ENCODE results near the gene ETNK2.
A peak's percentile ranks its signal among the peaks of the same experiment; 100 is the strongest.

GRCh38 chr1:204150702-204151551 lies 917 bp downstream of the ETNK2 start:
- no peak for TF ChIP-seq CTCF (IDR thresholded peaks at IDR 0.05; ENCODE audit: control extremely low read depth in 1 of 3, insufficient read depth in 1 of 3, low read depth in 1 of 3, low read length in 3 of 3)
- TF ChIP-seq, protein P1, sequence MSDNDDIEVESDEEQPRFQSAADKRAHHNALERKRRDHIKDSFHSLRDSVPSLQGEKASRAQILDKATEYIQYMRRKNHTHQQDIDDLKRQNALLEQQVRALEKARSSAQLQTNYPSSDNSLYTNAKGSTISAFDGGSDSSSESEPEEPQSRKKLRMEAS (IDR thresholded peaks at IDR 0.05): peak; percentile 56
- no peak for TF ChIP-seq CREB1 (IDR thresholded peaks at IDR 0.05)
- no peak for TF ChIP-seq SAP30 (IDR thresholded peaks at IDR 0.05; ENCODE audit: insufficient read depth, insufficient replicate concordance, low read length)
- TF ChIP-seq EZH2 (IDR thresholded peaks at IDR 0.05; ENCODE audit: low read depth, low read length, severe bottlenecking): peak; percentile 16
- no peak for TF ChIP-seq POLR2A (IDR thresholded peaks at IDR 0.05; ENCODE audit: control extremely low read depth in 1 of 2, low read depth in 2 of 2, low read length in 2 of 2)
- no peak for TF ChIP-seq KDM1A (IDR thresholded peaks at IDR 0.05; ENCODE audit: borderline replicate concordance, low read length)
- TF ChIP-seq EGR1 (IDR thresholded peaks at IDR 0.05; ENCODE audit: borderline replicate concordance, low read depth, low read length): no peak
- TF ChIP-seq BRCA1 (IDR thresholded peaks at IDR 0.05; ENCODE audit: low read depth, low read length): no peak
- TF ChIP-seq EP300 (IDR thresholded peaks at IDR 0.05; ENCODE audit: borderline replicate concordance in 1 of 2, low read depth in 2 of 2, low read length in 2 of 2): no peak
- no peak for TF ChIP-seq RFX5 (IDR thresholded peaks at IDR 0.05; ENCODE audit: borderline replicate concordance, low read depth, low read length)
- TF ChIP-seq POLR2AphosphoS5 (IDR thresholded peaks at IDR 0.05; ENCODE audit: low read depth, low read length): no peak
